Sciatic nerve (tissue), 1 donor: ENCODE measurements around the gene LRTM2. TPM values are rescaled to one million over a fixed set of nuclear protein-coding genes. Genes with fewer than 3 reads are reported as not detected.

Experiments
- total RNA-seq: library from RNA; stranded (reverse); fragmentation: NEBNext Ultra II Directional; extraction: Animal tissue kit (Norgen Biotek cat#: 25700); gene quantifications from one replicate; pipeline ENCODE4 v1.2.1, GENCODE V29; 2021
- donor health status: DM: no; HTN: no; CAD: no.

LRTM2 gene
- total RNA-seq, 1 donor from 2014 or later = not detected

Other genes with a start within 250 kb of the LRTM2 start
- gene FBXL14, start 226.0 kb upstream of the LRTM2 start, total RNA-seq = 14.0 TPM
- 10.6 TPM for gene WNT5B, start 191.3 kb upstream of the LRTM2 start, total RNA-seq
- 79.3 TPM for gene ADIPOR2, start 129.5 kb upstream of the LRTM2 start, total RNA-seq
- gene CACNA2D4, start 98.1 kb downstream of the LRTM2 start, total RNA-seq = 5.9 TPM
- gene DCP1B, start 183.9 kb downstream of the LRTM2 start, total RNA-seq = 17.7 TPM
- 9.0 TPM for gene CACNA1C, start 232.4 kb downstream of the LRTM2 start, total RNA-seq